Muscle layer of duodenum (tissue), 2 donors: Measurements from ENCODE around the gene WBP4.
"Not testable (repeated sequence)": the region's sequence is repeated elsewhere in the genome, so short reads cannot be mapped to it uniquely, and the experiment has no call there.

ENCODE experiments used
- H3K27ac ChIP-seq: one replicate; pipeline ENCODE4 v1.7.0; 2013; ENCODE audit warnings: mild to moderate bottlenecking, low read length
- H3K27me3 ChIP-seq: one replicate; pipeline ENCODE4 v1.7.0; 2013; ENCODE audit warnings: low read depth, mild to moderate bottlenecking, control low read depth, low read length
- H3K36me3 ChIP-seq, 2 donors: one replicate each; pipeline ENCODE4 v1.7.0; 2013; ENCODE audit warnings: low read length in 2 of 2, control low read depth in 1 of 2, mild to moderate bottlenecking in 1 of 2; ENCODE audit not compliant: insufficient read depth in 2 of 2, control insufficient read depth in 1 of 2
- H3K4me1 ChIP-seq, 2 donors: one replicate each; pipeline ENCODE4 v1.7.0; 2013; ENCODE audit warnings: low read length in 2 of 2, mild to moderate bottlenecking in 2 of 2, control low read depth in 1 of 2, moderate library complexity in 1 of 2; ENCODE audit not compliant: insufficient read depth in 2 of 2, control insufficient read depth in 1 of 2
- H3K4me3 ChIP-seq, 2 donors: one replicate each; pipeline ENCODE4 v1.7.0; 2013; ENCODE audit warnings: low read length in 2 of 2, low read depth in 1 of 2, mild to moderate bottlenecking in 1 of 2
- H3K9me3 ChIP-seq, 2 donors: one replicate each; pipeline ENCODE4 v1.7.0; 2013; ENCODE audit warnings: low read length in 2 of 2, control low read depth in 1 of 2, mild to moderate bottlenecking in 1 of 2; ENCODE audit not compliant: control insufficient read depth in 1 of 2
- donor health status: healthy.

WBP4 gene

GRCh38 chr13:41026788-41027187 is 34.5 kb upstream of the WBP4 start:
- Histone ChIP-seq H3K9me3 (no peaks in the 10 kb centered on the region), H3K4me1 (peaks cover 0 to 3% of the 10 kb centered on the region in 2 donors), H3K4me3 (no peak overlapping the region), H3K27me3 (no peaks in the 10 kb centered on the region), H3K36me3 (no peaks in the 10 kb centered on the region), H3K27ac (no peak overlapping the region)

DNA sequence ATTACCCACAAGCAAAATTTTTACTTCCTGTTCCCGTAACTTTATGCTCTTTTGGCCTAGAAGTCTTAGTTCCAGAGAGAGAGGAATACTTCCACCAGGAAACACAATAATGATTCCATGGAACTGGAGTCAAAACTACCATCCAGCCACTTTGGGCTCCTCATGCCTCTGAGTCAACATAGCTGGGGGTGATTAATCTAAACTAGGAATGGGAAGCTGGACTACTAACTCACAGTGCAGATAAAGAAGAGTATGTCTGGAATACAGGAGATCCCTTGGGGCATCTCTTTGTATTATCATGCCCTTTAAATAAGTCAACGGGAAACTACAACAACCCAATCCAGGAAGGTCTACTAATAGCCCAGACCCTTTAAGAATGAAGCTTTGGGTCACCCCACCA is 33.3 kb upstream of the WBP4 start:
- Histone ChIP-seq H3K36me3 (no peaks in the 10 kb centered on the region), H3K27me3 (no peaks in the 10 kb centered on the region), H3K27ac (no peak overlapping the region), H3K9me3 (no peaks in the 10 kb centered on the region), H3K4me3 (no peak overlapping the region), H3K4me1 (peaks cover 0 to 3% of the 10 kb centered on the region in 2 donors)

- Histone ChIP-seq H3K27ac (no peak overlapping the region), H3K36me3 (no peaks in the 10 kb centered on the region), H3K4me3 (no peak overlapping the region), H3K27me3 (no peaks in the 10 kb centered on the region), H3K9me3 (no peaks in the 10 kb centered on the region), H3K4me1 (peaks cover 0 to 12% of the 10 kb centered on the region in 2 donors)
Observed at GRCh38 chr13:41029629-41030028, 31.7 kb upstream of the WBP4 start.

DNA sequence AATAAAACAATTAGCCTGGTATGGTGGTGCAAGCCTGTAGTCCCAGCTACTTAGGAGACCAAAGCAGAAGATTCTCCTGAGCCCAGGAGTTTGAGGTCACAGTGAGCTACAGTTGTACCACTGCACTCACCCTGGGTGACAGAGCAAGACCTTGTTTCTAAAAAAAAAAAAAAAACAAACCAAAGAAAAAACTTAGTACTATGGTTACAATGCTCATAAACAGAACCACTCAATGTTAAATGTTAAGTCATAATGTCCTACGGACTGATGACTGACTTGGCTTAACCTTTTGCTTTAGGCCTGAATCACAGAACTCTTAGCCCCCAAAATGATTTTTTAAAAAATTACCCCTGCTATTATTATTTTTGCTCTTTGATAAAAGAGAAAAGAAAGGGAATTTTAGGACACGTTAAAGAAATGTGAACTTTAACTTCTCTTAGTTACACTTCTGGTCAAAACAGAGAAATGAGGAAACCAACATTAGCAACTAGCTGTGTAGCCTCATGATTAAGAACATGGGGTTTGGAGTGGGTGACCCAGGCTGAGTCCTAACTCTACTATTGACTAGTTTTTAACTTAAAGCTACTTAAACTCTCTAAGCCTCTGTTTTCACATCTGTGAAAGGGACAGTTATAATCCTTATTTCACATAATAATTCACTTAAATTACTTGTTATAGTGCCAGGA is 28.5 kb upstream of the WBP4 start:
- Histone ChIP-seq H3K4me1 (peaks cover 0 to 13% of the 10 kb centered on the region in 2 donors), H3K36me3 (no peaks in the 10 kb centered on the region), H3K9me3 (no peaks in the 10 kb centered on the region), H3K4me3 (no peak overlapping the region), H3K27me3 (no peaks in the 10 kb centered on the region), H3K27ac (no peak overlapping the region)

- Histone ChIP-seq H3K27ac (no peak overlapping the region), H3K36me3 (no peaks in the 10 kb centered on the region), H3K9me3 (no peaks in the 10 kb centered on the region), H3K4me3 (no peak overlapping the region), H3K27me3 (no peaks in the 10 kb centered on the region), H3K4me1 (peaks cover 0 to 13% of the 10 kb centered on the region in 2 donors)
Observed at GRCh38 chr13:41034382-41034781, 26.9 kb upstream of the WBP4 start.

DNA sequence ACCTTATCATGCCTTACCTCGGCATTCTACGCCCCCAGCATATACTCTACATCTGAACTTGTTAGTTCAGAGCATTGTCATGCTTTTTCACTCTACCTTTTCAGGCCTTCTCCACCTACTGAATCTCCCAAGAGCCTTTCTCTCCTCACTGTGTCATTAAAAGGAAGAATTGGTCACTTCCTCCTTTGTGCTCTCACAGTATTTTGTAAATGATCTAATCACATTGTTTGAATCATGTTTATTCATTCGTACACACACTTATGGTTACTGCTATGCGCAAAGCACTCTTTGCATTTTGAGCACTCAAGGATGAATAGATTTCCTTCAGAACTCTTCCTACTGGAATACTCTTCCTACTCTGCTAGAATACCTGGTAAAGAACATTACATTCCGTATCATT is 26.4 kb upstream of the WBP4 start:
- H3K9me3 ChIP-seq, result no peaks in the 10 kb centered on the region
- no peaks in the 10 kb centered on the region for H3K36me3 ChIP-seq
- H3K4me1 ChIP-seq, result peaks cover 0 to 13% of the 10 kb centered on the region in 2 donors
- no peaks in the 10 kb centered on the region for H3K27me3 ChIP-seq
- H3K4me3 ChIP-seq, result no peak overlapping the region
- H3K27ac ChIP-seq, result no peak overlapping the region

DNA sequence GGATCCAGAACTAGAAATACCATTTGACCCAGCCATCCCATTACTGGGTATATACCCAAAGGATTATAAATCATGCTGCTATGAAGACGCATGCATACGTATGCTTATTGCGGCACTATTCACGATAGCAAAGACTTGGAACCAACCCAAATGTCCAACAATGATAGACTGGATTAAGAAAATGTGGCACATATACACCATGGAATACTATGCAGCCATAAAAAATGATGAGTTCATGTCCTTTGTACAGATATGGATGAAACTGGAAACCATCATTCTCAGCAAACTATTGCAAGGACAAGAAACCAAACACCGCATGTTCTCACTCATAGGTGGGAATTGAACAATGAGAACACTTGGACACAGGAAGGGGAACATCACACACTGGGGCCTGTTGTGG is 24.8 kb upstream of the WBP4 start:
- H3K4me1 ChIP-seq, result peaks cover 0 to 13% of the 10 kb centered on the region in 2 donors
- H3K4me3 ChIP-seq, H3K9me3 ChIP-seq, H3K36me3 ChIP-seq, H3K27me3 ChIP-seq, H3K27ac ChIP-seq: not testable (repeated sequence)

GRCh38 chr13:41039746-41040145 is 21.6 kb upstream of the WBP4 start:
- no peaks in the 10 kb centered on the region for H3K36me3 ChIP-seq
- peaks cover 0 to 5% of the 10 kb centered on the region in 2 donors for H3K4me1 ChIP-seq
- no peak overlapping the region for H3K4me3 ChIP-seq
- no peak overlapping the region for H3K27ac ChIP-seq
- no peaks in the 10 kb centered on the region for H3K27me3 ChIP-seq
- H3K9me3 ChIP-seq, result no peaks in the 10 kb centered on the region

- Histone ChIP-seq H3K27ac (no peak overlapping the region), H3K4me3 (no peak overlapping the region), H3K4me1 (no peaks in the 10 kb centered on the region), H3K9me3 (no peaks in the 10 kb centered on the region), H3K36me3 (no peaks in the 10 kb centered on the region), H3K27me3 (no peaks in the 10 kb centered on the region)
Observed at GRCh38 chr13:41040584-41041334, 20.6 kb upstream of the WBP4 start.

- not testable (repeated sequence) for H3K4me3 ChIP-seq
Observed at GRCh38 chr13:41042419-41042818, 18.9 kb upstream of the WBP4 start.

DNA sequence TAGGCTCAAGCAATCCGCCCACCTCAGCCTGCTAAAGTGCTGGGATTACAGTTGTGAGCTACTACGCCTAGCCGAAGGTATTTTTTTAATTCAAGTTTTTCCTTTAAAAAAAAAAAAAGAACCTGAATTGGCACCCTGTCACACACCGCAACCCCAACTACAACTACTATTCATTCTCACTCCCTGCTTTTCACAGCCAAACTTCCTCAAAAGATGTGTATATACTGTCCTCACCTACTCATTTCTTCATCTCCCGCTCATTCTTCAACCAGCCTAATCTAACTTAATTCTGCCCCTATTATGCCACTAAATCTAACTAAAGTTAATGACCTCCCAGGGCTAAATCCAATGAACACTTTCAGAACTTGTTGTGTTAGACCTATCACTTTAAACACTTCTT is 12.7 kb upstream of the WBP4 start:
- H3K4me3 ChIP-seq, result no peak overlapping the region
- H3K36me3 ChIP-seq, result no peaks in the 10 kb centered on the region
- H3K4me1 ChIP-seq, result peaks cover 0 to 10% of the 10 kb centered on the region in 2 donors
- H3K27ac ChIP-seq, result no peak overlapping the region
- H3K9me3 ChIP-seq, result no peaks in the 10 kb centered on the region
- H3K27me3 ChIP-seq, result no peaks in the 10 kb centered on the region

More at GRCh38 chr13:41042419-41042818, 18.9 kb upstream of the WBP4 start:
- not testable (repeated sequence) for H3K4me1 ChIP-seq, H3K27me3 ChIP-seq, H3K36me3 ChIP-seq, H3K27ac ChIP-seq, H3K9me3 ChIP-seq
